Stimulated activated CD4-positive, alpha-beta T cell treated with anti-CD3 and anti-CD28 coated beads, Interleukin-1b, Interleukin-23, amount 100 ng/mL, for 4 hours (primary cell): ENCODE results near the gene CASP8AP2.
"Not testable (repeated sequence)": the region's sequence is repeated elsewhere in the genome, so short reads cannot be mapped to it uniquely, and the experiment has no call there.

Experiments used
- DNase-seq, 2 donors: peaks; one replicate each; pipeline ENCODE4 v3.0.0-alpha.2; 2020; ENCODE audit warnings: low read depth in 2 of 2

Gene CASP8AP2

DNA sequence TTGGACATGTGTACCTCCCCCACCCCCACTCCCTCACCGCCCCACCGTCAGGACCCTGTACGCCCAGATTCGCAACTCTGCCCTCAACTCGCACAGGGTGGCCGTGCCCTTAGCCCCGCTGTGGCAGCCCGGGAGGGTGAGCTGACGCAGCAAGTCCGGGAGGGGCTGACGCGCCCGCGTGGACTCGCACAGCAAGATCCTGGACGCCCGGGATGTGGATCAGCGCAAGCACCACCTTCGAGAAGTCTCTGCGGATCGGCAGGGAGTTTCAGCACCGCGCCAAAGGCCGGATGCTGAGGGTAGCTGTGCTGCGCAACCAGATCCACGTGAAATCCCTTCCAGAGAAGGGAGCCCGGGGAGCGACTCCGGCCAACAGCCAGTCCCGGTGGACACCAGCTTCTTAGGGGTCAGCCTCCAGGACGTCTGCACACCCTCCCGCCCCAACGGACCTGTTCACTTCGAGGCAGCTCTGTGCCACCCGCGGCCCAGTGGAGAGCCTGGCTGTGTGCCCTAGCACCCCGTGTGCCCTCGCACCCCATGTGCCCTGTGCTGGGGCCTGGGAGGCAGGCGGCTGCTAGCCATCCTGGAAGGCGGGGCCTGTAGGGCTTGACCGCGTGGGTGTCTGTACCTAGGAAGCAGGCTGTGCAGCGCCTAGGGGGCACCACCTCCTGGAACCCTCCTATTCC lies 57.9 kb downstream of the CASP8AP2 start:
- peak in 1 of 2 donors; percentile 2 for DNase-seq

DNA sequence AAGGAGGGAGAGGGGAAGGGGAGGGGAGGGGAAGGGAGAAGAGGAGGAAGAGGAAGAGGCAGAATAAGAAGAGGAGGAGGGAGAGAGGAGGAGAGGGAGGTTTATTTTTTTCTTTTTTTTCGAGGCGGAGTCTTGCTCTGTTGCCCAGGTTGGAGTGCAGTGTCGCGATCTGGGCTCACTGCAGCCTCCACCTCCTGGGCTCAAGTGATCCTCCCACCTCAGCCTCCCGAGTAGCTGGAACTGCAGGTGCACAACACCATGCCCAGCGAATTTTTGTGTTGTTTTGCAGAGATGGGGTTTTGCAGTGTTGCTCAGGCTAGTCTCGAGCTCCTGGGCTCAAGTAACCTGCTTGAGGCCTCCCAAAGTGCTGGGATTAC lies 58.4 kb downstream of the CASP8AP2 start:
- DNase-seq: no peak

DNA sequence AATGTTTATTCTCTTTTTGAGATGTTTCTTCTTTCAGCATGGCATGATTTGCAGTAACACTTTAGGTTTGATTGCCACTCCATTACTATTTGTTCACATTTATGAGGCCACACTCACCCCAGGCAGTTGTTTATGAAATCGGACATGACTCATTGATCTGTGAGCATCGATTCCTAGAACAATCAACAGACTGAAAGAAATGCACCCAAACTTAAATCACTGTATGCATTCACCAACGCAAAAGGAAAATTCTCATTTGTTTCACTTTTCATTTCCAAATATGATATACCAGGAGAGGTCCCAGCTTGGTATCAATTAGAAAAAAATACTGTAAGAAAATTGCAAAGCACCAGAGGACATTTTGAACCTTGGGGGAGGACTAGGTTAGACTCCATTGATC lies 59.2 kb downstream of the CASP8AP2 start:
- DNase-seq: no peak

- not testable (repeated sequence) for DNase-seq
Observed at GRCh38 chr6:89890845-89891528, 61.3 kb downstream of the CASP8AP2 start.

- DNase-seq: not testable (repeated sequence)
Observed at GRCh38 chr6:89892577-89892976, 62.9 kb downstream of the CASP8AP2 start.

DNA sequence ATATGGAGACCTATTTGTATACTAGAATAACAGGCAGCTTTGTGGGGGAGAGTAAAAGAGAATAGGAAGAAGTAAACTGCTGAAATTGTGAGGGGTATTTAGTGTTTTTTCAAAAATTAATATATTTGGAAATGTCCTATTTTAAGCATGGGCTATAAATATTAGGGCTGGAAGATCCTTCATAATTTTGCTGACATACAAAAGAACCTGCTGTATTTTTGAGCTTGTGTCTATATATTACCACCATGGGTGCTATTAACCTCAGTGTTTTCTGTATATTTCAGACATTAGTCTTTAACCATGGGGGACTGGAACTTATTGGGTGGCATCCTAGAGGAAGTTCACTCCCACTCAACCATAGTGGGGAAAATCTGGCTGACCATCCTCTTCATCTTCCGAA lies 64.5 kb downstream of the CASP8AP2 start, which contains the start of gene GJA10:
Gene GJA10, plus strand, starts transcription at position 301 of the 400 bp plus-strand sequence. Its CDS starts 0 bp downstream, at position 301.
- no peak for DNase-seq

DNA sequence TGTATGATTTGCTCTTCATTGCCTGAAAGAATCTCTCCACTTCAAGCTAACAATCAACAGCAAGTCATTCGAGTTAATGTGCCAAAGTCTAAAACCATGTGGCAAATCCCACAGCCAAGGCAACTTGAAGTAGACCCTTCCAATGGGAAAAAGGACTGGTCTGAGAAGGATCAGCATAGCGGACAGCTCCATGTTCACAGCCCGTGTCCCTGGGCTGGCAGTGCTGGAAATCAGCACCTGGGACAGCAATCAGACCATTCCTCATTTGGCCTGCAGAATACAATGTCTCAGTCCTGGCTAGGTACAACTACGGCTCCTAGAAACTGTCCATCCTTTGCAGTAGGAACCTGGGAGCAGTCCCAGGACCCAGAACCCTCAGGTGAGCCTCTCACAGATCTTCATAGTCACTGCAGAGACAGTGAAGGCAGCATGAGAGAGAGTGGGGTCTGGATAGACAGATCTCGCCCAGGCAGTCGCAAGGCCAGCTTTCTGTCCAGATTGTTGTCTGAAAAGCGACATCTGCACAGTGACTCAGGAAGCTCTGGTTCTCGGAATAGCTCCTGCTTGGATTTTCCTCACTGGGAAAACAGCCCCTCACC lies 65.7 kb downstream of the CASP8AP2 start:
- DNase-seq: no peak

DNA sequence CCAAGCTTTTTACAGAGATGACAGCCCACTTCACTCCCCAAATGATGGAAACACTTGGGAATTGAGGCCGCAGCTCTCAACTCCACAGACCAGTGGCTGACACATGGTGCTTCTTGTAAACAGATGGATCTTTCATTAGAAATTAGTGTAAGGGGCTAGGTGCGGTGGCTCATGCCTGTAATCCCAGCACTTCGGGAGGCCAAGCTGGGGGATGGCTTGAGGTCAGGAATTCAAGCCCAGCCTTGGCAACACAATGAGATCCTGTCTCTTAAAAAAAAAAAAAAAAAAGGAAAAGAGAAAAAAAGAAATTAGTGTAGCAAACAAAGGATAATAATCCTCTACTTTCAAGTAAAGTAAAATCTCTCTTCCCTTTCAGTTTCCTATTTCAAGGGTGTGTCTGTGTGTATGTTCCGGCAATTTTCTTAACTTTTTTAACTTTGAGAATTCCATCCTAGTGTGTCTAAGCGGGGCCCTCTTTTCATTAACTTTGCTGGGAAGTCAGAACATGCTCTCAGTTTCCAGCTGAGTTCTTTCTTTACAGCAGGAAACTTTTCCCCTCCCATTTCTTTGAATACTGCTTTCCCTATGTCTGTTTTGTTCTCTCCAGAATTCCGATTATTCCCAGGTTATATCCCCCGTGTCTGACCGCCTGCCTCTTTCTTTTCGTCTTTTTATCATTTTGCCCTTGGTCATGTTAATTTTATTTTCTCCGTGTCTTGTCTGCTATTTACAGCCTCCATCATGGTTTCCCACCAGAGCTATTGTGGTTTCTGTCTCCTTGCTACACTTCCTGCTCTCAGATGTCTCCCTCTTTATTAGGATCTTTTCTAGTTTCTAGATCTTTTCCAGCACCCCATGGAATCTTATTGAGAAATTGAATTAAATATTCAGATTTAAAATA lies 80.6 kb downstream of the CASP8AP2 start:
- not testable (repeated sequence) for DNase-seq

DNA sequence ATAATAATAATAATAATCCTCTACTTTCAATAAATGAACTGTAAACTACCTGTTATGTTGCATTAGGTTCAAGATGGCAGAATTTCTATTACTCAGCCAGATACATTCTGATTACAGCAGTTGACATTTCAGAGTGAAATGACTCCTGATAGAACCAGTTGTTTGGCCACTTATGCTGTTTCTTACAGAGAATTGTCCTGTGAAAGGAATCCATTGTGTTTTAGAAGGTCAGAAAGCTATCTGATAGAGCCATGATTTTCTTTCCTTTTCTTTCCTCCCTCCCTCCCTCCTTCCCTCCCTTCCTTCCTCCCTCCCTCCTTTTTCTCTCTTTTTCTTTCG lies 81.2 kb downstream of the CASP8AP2 start:
- no peak for DNase-seq

DNA sequence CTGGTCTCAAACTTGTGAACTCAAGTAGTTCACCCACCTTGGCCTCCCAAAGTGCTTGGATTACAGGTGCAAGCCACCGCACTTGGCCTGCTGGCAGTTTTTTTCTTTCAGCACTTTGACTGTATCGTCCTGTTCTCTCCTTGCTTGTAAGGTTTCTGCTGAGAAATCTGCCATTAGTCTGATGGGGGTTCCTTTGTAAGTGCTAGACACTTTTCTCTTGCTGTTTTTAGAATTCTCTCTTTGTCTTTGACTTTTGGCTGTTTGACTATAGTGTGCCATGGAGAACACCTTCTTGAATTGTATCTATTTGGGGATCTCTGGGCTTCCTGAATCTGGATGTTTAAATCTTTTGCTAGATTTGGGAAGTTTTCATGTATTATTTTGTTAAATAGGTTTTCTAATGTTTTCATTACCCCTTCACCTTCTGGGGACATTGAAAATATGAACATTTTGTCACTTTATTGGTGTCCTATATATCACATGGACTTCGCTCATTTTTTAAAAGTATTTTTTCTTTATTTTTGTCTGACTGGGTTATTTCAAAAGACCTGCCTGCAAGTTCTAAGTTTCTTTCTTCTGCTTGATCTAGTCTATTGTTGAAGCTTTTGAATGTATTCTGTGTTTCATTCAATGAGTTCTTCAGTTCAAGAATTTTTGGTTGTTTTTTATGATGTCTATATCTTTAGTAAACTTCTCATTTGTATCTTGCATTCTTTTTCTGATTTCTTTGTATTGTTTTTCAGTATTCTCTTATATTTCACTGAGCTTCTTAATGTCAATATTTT lies 86.6 kb downstream of the CASP8AP2 start:
- no peak for DNase-seq

GRCh38 chr6:89917216-89917615 lies 87.5 kb downstream of the CASP8AP2 start:
- DNase-seq: no peak

DNA sequence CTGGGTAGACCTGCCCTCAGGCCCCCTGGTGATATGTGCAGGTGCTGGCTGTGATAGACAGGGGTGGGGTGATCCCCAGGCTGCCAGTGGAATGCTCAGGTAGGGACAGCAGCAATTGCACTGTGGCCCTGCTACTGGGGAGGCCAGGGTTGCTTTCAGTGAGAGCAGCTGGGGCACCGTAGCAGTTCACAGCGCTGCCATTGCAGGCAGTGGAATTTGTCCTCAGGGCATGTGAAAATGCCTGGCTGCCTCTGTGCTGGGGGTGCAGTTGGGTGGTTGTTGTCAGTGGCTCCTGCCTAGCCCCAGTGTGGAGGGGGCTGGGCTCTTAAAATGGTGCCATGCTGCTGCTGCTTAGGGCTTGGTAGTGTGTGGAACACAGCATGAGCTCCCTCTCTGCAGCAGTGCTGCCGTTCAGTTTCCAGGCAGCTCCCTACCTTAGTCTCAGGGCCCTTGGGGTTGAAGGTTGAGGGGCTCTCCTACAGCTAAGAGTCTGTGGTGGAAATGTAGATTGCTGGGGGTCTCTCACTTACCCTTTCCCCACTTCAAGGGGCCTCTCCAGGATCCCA lies 88.2 kb downstream of the CASP8AP2 start:
- no peak for DNase-seq
